GM19193 (cell line): ENCODE results near the gene DCDC2C.

Experiments
- POLR2A ChIP-seq: IDR thresholded peaks from 4 replicates; pipeline ENCODE4 v1.6.1; 2011; ENCODE audit not compliant: insufficient read depth, insufficient read length; ENCODE audit errors: extremely low read depth

DCDC2C gene

DNA sequence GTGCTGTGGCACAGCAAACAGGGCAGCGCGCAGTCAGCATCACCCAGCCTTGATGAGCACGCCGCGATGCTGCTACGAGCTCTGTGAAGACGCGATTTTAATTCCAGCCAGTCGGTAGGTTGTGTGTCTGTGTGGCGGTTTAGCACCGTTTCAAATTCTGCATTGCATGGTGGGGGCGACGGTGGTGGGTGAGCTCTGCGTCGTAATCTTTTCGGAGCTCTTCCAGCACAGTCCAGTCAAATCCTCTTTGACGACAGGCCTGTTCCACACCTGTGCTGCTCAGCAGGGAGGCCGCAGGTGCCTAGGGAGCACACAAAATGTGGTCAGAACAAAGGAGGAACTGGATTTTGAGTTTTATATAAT is 36.8 kb upstream of the DCDC2C start:
- no peak for TF ChIP-seq POLR2A

DNA sequence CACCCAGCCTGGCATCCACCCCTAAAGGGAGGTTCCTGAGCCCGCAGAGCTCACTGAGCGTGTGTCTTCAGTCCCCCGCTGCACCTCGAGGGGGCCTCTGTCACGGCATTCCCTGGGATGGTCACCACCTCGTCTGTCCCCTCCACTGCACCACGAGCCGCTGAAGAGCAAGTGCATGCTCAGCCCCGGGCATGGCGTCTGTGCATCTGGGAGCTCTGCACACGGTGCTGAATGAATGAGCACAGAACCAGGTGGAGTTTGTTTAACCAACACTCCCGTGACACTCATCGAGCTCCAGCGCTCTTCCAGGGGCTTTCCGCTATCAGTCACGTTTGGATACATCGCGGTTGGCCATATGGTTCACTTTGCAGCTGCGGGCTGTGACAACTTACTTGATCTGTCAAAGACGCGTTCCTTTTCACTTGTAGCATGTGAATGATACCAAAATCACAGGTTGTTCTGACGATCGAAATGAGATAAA is 36.2 kb upstream of the DCDC2C start:
- TF ChIP-seq POLR2A, result no peak

DNA sequence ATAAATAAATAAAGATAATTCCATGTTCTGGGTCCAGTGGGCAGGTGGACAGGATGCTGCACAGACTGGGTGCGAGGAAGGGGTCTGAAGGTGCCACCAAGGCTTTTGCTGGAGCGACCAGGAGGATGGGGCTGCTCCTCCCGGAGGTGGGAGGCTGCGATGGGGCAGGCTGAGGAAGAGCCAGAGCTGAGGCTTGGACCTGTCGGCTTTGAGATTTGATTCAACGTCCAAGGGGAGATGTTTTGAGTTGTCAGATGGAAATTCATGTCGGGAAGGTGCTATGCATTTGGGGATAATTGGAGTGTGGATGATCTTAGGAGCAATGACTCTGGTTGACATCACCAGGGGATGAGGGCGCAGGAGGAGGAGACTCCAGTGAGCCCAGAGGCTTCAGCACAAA is 33.7 kb upstream of the DCDC2C start:
- no peak for TF ChIP-seq POLR2A

DNA sequence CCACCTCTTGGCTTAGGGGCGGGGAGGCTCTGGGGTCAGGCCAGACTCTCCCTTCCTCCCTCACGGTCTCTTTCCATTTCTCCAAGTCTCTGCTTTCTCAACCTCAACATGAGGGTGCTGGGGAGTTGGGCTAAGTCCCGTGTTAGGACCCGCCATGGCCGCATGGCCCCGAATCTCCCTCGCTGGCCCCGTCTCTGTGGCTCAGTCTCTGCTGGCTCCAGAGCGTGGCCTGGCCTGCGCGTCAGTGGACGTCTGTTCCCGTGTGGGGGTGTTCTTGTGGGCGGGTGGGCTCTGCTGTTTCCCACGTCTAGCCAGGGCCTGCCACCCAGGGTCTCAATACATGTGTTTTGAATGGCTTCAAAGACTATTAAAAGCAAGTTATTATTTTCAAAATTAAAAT is 33.0 kb upstream of the DCDC2C start:
- no peak for TF ChIP-seq POLR2A

DNA sequence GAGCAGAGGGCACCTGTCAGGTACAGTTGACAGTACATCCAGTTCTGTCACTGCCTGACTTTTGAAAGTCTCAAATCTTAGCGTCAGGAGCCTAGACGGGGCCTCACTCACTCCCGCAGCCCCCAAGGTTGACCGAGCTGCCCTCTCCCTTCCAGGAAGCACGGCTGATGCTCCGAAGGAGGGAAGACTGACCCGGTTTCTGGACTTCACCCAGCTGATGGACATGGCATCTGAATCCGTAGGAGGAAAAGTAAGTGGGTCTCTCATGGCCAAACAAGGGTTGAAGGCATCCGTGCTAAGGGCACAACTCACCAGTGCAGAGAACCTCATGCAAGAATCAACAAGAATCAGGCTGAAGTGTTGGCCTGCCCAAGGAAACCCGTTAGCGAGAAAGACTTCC is 32.4 kb upstream of the DCDC2C start:
- TF ChIP-seq POLR2A, result no peak

DNA sequence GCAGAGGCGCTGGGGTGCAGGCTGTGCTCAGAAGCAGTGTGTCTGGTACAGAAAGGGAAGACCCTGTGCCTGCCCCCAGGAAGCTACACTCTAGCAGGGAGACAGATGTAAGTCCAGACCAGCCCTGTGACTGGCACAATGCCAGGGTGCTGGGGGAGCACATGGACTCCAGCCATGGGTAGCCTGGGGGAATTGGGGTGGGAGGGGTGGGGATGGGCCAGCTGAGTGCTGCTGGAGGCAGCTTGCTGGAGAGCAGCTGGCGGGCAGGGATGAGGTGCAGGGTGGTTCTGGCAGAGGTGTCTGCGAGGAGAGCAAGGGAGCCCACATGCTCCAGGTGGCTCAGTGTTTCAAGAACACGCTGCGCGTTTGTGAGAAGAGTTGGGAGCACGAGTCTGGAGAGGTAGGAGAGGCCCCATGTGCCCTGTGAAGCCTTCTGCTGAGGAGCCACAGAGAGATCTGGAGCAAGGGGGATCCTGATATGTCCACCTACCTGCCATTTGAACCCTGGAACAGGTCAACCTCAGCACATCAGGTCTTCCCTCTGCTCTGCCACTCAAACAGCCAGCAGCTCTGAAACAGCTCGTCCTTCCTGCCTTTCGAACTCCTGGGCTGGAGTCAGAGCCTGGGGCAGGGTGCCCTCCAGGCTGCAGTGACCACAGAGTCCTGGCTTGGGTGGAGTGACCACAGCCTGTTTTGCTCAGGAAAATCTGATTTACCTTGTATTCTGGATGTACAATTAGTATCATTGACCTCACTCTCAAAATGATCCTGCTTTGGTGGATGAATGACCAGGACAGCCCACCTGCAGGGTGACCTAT is 30.3 kb upstream of the DCDC2C start:
- no peak for TF ChIP-seq POLR2A

DNA sequence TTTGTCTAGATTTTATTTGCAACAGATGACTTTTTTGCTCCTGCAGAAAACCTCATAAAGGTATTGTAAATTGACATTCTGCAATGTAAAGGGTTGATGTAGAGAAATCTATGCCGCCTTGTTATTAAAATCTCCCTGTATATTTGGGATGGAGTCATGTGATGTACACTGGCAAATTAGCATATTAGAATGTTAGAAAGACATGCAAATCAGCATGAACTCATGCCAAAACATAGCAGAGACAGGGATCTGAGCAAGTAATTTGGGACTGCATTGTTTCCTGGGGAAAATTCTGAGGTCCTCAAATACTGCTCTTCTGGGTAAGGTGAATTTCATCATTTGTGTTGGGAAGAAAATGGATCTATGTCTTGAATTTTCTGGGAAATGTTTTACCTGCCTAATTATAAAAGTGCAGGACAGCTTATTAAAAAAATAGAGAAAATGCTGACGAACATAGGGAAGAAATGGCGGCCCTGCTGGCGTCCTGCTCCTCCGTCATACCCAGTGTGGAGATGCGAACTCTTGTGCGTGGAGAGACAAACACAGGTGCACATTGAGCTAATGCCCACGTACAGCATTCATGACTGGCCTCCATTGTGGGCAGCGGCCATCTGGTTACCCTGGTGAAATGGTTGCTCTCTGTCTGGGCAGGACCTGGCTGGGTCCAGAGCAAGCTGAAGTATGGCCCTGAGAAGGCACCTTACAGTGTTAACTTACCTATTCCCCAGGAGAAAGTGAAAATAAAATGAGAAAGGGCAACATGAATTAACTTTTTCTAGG is 29.1 kb upstream of the DCDC2C start:
- TF ChIP-seq POLR2A, result no peak

DNA sequence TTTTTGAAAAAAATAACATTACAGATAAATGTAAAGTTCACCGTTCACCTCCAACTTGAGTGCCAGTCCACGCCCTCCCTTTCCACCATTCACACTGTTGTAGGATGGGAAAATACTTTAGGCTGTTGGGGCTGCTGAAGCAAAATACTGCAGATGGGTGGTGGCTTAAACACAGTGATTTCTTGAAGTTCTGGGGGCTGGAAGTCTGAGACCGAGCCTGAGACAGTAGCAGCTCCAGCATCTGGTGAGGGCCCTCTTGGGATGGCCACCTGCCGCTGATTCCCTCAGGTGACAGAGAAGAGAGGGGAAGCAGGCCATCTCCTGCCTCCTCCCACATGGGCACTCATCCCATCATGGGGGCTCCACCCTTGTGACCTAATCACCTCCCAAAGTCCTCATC is 27.7 kb upstream of the DCDC2C start:
- TF ChIP-seq POLR2A, result no peak

DNA sequence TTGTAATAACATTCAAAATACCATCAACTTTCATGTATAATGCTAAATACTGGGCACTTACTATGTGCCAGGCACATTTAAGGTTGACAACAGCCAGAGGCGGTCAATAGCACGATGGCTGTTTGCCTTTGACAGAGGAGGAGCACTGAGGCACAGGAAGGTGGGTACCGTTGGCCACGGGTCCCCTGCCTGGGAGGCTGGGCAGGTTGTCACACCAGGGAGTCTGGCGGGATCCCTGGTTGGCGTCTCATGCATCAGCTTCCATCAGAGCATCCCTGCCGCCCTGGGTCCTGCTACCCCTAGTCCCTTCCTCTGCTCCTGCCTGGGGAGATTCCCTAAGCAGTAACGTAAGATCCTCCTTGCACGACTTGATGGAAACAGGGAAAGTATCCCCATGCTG is 25.9 kb upstream of the DCDC2C start:
- TF ChIP-seq POLR2A, result no peak

DNA sequence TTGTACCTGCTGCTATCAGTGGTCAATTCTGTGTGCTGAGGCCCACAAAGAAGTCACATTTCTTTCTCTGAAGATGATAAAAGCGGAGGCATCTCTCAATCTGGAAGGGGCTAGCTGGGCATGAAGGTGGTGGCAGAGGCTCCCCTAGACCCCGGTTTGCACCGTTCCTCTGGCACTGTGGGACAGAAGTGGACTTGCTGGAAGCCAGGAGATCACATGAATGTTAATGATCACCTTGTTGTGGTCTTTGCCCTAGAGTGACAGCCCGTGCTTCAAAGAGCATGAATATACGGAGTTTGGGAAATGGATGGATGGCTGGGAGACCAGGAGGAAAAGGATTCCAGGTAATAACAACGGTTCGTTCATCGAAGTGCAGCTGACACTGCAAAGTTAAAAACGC is 25.2 kb upstream of the DCDC2C start:
- no peak for TF ChIP-seq POLR2A

DNA sequence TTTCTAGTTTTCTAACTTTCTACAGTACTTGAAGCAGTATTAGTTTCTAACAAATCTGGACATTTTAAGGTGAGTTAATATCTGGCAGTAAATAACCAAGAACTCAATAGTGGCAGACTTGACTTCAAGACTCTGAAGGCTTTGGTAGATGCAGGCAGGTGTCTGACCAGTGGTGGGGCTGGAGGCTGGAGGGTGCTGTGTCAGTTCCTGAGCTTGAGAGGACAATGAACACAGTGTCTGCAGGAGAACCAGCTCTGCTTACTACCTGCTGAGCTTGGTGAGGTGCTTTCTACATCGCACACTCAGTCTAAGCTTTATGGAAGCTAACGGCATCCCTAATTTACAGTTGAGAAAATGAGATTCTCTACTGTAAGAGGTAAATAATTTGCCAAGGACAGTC is 24.2 kb upstream of the DCDC2C start:
- TF ChIP-seq POLR2A, result no peak

DNA sequence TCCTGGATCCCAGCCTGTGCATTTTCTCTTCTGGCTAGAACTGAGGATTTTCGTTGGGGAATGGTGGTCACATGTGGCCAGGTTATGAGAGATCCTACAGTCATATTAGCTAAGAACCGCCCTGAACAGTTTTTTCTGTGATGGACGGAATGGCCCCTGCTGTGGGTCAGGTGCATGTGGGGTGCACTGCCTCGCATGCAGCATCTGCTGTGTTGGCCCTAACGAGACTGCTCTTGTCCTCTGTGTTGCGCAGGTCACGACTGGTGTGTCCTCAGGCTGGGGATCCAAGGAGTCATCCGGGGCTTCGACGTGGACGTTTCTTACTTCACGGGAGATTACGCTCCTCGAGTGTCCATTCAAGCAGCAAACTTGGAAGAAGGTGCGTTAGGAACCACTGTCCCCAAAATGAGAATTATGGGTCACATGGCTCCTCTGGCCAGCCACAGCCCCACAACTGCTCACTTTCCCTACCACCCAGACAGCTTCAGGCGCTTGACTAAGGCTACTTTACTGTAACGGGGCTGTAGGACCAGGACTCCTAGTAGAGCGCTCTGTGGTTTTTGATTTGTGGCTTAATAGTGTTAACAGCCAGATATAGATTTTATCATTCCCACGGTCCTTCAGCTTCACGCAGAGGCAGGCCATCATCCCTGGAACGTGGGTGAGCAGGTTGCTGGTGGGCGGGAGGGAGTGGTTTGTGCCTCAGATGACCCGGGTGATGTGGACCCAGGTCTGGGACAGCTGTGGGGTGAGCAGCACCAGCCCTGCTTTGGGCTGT is 23.6 kb upstream of the DCDC2C start:
- no peak for TF ChIP-seq POLR2A

DNA sequence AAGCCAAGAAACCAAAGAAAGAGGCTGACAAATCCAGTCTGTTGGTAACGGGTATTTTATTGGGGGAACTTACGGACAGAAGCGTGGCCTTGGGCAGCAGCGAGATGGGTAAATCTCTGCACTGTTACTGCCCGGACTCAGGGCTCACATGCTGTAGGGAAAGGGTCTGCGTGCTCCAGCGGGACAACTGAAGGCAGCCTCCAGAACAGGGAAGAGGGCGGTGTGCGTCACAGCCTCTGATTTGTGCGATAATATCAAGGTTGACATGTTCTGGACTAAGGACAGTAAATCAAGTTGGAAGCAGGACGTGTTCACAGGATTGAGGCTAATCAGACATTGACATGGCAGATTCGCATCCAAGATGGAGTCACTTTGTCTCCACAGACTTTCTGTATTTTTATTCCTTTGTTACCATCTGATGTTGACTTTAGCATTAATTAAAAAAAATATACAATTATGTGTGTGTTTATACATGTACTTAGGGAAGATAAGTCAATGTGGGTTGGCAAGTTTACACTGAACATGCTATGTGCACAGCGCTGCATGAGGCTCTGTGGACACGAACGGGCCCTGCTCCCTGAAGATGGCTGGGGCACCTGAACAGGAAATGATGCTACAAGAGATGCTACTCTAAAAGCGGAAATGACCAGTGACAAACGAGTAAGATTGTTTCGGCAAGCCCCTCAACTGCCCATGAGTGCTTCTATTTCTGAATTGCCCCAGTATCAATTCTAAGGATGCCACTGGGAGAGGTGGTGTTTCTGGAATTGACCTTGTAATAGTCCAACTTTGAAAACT is 22.6 kb upstream of the DCDC2C start:
- TF ChIP-seq POLR2A, result no peak

DNA sequence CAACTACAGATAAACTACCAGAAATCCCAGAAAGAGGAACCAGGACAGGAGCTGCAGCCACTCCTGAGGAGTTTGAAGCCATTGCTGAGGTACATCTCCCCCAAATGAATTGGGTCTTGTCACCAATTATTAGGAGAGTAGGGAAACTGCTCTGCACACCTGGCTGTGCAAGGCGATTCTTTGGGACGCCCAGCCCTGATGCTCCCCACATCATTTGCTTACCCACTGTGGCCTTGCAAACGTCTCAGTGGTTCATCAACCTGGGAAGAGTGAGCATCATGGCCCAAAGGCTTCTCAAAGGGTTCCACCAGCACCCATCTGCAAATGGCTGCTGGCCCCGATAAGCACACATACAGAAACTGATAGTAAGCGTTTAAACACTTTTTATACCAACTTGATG is 21.8 kb upstream of the DCDC2C start:
- no peak for TF ChIP-seq POLR2A

DNA sequence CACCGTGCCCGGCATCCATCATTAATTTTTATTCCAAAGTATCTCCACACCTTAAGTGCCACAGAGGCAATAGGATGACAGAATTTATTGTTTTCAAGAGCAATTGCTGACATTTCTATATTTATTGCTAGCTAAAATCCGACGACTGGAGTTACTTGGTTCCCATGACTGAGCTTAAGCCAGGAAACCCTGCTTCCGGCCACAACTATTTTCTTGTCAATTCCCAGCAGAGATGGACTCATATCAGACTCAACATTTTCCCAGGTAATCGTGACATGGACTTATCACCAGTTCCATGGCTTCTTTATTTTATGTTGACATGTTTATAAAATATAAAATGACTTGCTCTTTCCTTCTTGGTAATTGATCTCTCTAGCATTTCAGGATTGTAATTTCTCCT is 20.6 kb upstream of the DCDC2C start:
- TF ChIP-seq POLR2A, result no peak

DNA sequence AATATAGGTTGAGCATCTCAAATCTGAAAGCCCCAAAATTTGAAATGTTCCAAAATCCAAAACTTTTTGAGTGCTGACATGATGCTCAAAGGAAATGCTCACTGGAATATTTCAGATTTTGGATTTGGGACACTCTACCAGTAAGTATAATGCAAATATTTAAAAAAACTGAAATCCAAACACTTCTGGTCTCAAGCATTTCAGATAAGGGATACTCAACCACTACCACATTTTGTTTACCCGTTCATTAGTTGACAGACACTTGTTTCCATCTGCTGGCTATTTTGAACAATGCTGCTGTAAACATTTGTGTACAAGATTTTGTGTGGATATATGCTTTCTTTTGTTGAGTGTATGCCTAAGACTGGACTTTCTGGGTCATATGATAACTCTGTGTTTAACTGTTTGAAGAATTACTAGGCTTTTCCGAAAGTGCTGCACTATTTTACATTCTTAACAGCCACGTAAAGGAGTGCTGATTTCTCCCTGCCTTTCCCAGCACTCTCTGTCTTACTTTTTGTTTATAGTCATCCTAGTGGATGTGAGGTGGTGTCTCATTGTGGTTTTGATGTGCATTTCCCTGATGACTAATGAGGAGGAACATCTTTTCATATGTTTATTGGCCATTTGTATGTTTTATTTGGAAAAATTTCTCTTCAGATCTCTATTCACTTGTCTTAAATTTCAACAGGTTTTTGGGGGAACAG is 19.5 kb upstream of the DCDC2C start:
- TF ChIP-seq POLR2A, result no peak
